Activated CD4-positive, alpha-beta T cell treated with anti-CD3 and anti-CD28 coated beads, Interleukin-2, amount 50 U/mL, for 48 hours (primary cell): ENCODE data around the gene CCDC85C.

ENCODE experiments used
- DNase-seq, 2 experiments: peaks; one replicate each; pipeline ENCODE4 v3.0.0-alpha.2; 2020

CCDC85C gene

DNA sequence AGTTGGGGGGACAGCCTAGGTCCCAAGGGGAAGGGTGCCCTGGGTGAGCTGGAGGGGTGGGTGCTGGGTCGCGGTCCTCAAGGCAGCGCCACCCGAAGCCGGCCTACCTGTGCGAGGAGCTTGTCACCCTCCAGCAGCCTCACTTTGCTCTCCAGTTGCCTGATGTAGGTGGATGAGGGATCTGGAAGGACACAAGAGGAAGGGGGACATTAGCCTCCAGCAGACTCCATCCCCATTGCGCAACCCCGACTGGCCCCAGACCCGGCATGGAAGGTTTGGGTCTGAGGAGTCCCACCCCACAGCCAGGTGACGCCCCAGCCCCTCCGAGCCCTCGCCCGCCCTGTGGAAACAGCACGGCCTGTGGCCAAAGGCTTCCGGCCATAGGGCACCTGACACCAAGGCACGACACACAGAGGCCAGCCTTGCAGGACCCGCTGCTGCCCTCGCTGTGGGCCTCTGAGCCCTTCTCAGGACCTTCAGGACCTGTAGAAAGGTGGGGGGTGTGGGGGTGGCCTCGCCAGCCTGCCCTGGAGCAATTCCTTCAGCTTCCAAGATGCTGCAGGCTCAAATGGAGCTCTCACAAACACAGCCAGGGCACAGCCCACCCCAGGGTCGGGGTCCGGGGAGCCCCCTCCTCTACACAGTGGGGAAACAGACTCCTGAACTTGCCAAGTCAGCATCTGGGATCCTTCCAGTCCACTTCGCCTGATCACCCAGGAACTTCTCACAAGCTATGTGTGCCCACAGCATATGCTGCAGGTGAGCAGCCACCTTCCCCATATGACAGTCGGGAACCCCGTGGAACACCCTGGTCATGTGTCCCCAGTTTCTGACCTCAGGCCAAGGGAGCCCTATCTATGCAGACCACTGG lies 67.9 kb downstream of the CCDC85C start:
- DNase-seq: no peak

- DNase-seq: no peak
These were observed 68.6 kb downstream of the CCDC85C start for GRCh38 chr14:99535448-99535847.

GRCh38 chr14:99534863-99535262 lies 69.1 kb downstream of the CCDC85C start:
- no peak for DNase-seq

GRCh38 chr14:99534333-99534732 lies 69.7 kb downstream of the CCDC85C start:
- DNase-seq: no peak

DNA sequence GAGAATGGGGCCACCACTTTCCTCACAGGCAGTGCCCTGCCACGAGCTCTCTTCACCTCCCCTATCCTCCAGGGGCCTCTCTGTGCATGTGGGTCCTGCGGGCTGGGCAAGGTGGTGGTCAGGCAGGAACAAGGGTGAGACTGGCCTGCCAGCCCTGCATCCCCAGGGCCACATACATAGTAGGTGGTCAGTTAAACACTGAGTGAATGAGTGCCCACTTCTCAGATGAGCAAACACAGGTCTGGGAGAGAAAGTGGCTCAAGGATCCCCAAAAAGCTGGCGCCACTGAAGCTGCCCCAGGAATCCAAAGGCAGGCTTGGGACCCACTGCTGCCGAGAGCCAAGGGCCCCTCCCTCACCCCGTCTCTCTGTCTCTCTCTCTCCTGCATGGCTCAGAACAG lies 71.7 kb downstream of the CCDC85C start:
- no peak for DNase-seq

- DNase-seq: no peak
These were observed 72.5 kb downstream of the CCDC85C start for GRCh38 chr14:99531251-99532096.

DNA sequence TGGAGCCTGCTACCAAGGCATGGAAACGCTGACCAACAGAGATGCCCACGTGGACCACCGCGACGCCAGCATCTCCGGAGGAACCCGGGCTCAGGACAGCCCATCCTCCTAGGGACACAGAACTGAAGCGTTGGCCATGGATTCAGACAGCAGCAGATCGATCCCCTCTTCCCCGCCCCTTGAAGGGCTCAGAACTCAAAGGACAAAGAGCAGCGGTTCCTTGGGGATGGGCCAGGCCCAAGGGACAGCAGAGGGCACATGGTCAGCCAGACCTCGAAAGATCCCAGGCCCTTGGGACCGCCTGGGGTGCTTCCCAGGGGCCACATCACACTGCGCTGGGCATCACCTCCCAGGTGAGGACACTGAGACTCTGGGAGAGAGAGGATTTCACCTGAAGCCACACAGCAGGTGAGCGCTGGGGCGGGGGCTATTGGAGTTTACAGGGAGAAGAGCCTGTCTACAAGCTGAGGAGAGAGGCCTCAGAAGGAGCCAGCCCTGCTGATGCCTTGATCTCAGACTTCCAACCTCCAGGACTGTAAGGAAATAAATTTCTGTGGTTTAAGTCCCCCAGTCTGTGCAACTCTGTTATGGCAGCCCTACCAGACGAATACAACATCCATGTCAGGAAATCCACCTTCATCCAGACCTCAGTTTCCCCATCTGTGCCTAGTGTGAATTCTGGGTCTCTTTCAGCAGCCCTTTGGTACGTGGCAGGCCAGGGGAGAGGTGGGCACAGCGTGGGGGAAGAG lies 73.4 kb downstream of the CCDC85C start:
- no peak for DNase-seq

DNA sequence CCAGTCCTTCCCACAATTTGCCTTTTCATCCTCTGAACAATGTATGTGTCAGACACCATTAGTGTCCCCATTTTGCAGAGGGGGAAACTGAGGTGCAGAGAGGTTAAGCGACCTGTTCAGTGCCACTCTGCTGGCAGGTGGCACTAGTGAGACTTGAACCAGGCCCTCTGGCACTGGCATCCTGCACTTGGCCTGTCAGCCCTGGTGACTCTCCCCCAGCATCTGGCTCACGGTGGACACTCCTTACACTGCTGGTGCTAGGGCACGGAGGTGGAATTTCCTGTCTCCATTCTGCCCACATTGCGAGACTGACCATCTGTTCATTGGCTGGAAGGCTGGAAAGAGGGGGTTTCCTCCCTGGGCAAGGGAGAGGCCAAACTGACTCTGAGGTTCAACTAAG lies 74.1 kb downstream of the CCDC85C start:
- DNase-seq: no peak

GRCh38 chr14:99527427-99528076 lies 76.5 kb downstream of the CCDC85C start:
- no peak for DNase-seq

DNA sequence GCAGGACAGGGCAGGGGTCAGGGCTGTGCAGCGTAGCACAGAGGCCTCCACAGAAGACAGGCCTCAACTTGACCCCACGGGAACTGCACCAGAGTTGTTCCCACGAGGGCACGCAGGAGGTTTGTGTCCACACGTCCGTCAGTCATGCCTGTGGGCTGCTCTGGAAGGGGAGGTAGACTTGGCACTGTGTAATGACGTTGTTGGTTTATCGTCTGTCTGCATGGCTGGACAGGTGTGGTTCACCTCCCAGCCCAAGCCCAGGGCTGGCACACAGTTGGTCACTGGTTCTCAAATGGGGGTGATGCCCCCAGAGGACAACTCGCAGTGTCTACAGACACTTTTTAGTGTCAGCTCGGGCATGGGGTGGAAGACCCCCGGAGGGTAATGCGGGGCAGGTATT lies 77.0 kb downstream of the CCDC85C start:
- DNase-seq: no peak

- no peak for DNase-seq
These were observed 78.3 kb downstream of the CCDC85C start for GRCh38 chr14:99525699-99526080.

- no peak for DNase-seq
These were observed 79.0 kb downstream of the CCDC85C start for GRCh38 chr14:99524804-99525698.

DNA sequence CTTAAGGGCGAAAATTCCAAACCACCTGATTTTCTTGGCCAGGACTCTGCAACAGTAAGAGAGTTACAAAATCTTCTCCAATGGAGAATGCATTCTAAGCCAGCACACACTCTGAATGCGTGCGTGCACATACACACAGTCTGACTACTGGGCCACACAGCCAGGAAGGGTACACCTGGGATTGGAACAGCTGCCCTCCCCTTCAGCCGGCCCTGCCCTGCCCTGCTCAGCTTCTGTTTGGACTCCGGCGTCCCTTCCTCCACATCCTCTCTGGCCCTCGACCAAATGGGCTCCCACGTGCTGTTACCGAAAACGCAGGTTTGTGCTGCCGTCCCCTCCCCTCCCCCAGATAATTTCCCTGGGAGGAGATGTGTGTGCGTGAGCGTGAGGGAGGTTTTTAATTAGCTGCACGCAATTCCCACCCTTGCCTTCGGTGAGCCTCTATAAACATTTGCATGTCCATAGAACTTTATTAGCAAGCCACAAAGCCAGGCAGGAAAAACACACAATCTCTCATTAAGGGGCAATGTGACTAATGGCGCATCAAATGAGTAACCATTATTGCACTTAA lies 79.8 kb downstream of the CCDC85C start:
- DNase-seq: no peak

DNA sequence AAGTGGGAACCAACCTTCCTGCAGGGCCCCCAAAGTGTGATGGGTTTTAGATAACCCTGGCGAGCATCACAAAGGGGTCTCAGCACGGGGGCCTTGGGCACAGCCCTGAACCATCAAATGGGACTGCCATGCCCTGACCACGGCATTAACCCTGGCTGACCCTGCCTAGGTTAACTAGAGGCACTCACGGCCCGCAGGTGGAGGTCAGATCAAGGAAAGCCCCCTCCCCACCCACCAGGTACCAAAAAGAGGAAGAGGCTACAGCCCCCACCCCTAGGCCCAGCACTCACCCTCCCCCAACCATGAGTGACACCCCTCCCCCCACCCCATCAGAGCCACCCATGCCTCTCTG lies 80.3 kb downstream of the CCDC85C start:
- no peak for DNase-seq

DNA sequence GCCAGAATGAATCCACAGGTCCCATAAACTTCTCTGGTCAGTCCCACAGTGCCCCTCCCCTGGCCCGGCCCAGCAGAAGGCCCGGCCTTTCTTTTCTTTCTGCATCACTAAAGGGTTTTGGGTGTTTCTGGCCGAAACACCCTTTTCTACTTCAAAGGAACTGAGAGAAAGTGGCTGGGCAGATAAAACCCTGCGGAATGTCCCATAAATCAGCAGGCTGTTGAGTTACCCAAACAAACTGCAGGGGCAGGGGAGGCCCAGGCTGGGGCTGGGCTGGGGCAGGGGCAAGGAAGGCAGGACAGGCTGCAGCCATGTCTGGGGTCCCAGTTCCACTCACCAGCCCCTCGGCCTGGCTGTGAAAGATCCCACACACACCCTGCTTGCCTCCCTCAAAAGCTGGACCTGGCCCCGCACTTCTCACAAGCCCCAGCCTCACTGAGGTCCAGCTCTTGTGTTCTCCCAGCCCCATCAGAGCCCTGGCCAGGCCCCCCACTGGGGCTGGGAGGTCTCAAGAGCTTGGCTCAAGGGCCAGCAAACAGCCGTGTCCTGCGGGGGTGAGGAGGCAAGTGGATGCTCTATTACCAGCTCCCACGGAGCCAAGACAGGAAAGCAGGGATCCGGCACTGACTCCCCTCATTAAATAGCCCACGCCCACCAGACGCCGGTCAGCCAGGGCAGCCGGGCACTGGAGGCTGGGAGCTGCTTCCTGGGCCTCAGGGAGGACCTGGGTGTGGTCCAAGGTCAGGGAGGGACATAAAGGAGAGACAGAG lies 80.9 kb downstream of the CCDC85C start:
- no peak for DNase-seq

- DNase-seq: no peak
These were observed 81.5 kb downstream of the CCDC85C start for GRCh38 chr14:99522457-99522891.

DNA sequence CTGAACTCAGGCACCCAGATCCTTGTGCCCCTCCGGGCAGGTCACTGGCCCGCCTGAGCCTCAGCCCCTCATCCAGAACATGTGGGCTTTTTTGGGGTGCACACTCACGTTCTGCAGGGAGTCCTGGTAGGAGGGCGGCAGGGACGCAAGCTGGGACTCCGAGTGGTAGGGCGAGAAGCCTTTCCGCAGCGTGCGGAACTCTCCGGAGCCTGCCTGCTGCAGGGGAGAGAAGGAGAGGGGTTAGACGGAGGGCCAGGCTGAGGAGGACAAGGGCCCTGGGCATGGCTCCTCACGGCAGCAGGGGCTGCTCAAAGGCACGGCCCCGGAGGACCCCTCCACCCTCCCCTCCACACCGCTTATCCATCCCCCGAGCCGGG lies 82.0 kb downstream of the CCDC85C start:
- no peak for DNase-seq

GRCh38 chr14:99521176-99522024 lies 82.6 kb downstream of the CCDC85C start:
- no peak for DNase-seq

DNA sequence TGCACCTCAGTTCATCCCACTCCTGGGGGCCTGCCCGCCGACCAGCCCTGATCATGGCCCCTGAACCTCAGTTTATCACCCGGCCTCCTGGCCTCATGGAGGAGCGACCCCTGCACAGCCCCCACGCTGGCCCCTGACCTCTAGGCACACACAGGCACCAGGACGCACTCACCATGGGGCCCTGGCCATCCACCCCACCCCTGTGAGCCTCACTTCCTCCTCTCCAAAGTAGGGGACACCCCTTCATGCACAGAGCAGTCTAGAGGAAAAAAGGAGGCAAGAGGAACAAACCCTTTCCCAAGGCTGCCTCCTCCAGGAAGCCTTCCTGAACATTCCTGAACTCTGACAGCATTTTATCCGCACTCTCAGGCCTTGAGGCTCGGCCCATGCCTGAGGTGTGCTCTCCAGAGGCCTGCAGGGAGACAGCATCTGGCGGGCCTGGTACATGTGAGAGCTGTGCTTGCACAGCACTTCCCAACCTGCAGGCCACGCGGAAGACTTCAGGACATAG lies 83.4 kb downstream of the CCDC85C start:
- DNase-seq: no peak
